GM19240 (cell line): ENCODE measurements around the gene ZNF91.
"Not testable (repeated sequence)": the region's sequence is repeated elsewhere in the genome, so short reads cannot be mapped to it uniquely, and the experiment has no call there.

Experiments
- DNase-seq: peaks from one replicate; pipeline ENCODE4 v3.0.0; 2011; ENCODE audit warnings: low spot score; ENCODE audit not compliant: insufficient read length

The ZNF91 gene

GRCh38 chr19:23395041-23395721 is at the start of gene ZNF91:
Gene ZNF91 (minus strand): TSS chr19:23395471. CDS start chr19:23395354, 117 bp downstream.
- peak; percentile 56 for DNase-seq

DNA sequence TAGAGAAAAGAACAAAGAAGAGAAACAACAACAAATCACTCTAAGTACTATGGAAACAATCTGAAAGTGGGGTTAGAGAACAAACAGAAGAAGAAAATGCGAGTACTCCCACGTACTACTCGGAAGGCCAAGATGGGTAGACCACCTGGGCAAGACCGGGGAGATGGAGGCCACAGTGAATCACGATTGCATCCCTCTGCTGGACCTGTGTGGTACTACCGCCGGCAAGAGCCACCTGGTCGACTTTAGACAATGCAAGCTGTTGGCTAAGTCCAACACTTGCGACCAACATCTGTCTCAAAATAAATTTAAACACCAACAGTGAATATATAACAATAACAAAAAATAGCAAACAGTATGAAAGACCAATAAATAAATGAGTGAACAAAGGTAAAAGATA is 45.5 kb upstream of the ZNF91 start:
- DNase-seq = no peak

DNA sequence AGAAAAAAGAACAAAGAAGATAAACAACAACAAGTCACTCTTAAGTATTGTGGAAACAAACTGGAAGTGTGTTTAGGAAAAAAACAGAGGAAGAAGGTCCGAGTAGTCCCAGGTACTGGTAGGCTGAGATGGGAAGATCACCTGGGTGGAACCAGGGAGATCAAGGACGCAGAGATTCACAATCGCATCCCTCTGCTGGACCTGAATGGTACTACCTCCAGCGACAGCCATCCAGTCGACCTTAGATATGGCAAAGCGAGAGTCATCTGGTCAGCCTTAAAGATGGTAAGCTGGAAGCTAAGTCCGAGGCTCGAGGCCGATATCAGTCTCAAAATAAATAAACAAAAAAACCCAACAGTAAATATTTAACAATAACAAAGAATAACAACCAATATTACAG is 44.9 kb upstream of the ZNF91 start:
- no peak for DNase-seq

DNA sequence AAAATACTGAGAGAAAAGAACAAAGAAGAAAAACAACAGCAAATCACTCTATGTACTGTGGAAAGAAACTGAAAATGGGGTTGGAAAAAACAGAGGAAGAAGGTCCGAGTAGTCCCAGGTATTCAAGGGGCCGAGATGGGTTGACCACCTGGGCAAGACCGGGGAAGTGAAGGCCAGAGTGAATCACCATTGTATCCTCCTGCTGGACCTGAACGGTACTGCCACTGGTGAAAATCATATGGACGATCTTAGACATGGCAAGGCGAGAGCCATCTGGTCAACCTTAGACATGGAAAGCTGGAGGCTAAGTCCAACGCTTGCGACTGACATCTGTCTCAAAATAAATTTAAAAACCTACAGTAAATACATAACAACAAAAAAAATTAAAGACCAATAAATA is 44.4 kb upstream of the ZNF91 start:
- no peak for DNase-seq

- DNase-seq = no peak
These were observed 42.6 kb upstream of the ZNF91 start for GRCh38 chr19:23437901-23438300.

- DNase-seq = no peak
These were observed 41.7 kb upstream of the ZNF91 start for GRCh38 chr19:23436944-23437343.

- DNase-seq = no peak
These were observed 41.0 kb upstream of the ZNF91 start for GRCh38 chr19:23436318-23436717.

DNA sequence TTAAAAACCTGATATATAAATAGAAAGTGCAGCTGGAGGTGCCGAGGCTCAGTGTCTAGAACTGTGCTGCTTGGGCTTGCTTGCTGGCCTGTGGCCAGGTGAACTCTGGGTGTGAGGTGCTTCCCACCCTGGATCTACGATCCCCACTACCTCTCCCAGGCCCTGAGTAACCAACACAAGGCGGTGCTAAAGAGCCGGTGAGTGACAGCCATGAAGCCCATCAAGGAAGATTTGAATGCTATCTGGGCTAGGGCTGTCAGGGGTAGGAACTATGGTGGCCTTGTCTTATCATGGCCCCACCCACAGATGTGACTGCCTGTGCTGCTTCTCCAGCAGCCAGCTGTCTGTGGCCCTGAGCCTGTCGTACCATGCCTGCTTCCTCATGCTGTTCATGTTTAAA is 25.6 kb upstream of the ZNF91 start:
- DNase-seq = no peak

- not testable (repeated sequence) for DNase-seq
These were observed 24.0 kb upstream of the ZNF91 start for GRCh38 chr19:23419261-23419660.

- no peak for DNase-seq
These were observed 20.4 kb upstream of the ZNF91 start for GRCh38 chr19:23415561-23416191.

DNA sequence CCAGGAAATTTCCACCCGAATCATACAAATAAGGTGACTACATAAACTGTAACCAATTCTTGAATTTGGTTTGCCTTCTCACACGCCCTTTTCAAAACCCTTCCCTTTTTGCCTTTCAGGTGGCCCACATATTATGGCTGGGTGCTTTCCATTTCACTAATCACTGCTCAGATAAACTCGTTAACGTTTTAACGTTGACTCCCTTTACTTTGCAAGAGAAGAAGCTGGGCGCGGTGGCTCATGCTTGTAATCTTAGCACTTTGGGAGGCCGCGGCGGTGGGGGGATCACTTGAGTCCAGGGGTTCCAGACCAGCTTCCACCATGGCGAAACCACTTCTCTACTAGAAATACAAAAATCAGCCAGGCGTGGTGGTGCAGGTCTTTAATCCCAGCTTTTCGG is 19.8 kb upstream of the ZNF91 start:
- no peak for DNase-seq

DNA sequence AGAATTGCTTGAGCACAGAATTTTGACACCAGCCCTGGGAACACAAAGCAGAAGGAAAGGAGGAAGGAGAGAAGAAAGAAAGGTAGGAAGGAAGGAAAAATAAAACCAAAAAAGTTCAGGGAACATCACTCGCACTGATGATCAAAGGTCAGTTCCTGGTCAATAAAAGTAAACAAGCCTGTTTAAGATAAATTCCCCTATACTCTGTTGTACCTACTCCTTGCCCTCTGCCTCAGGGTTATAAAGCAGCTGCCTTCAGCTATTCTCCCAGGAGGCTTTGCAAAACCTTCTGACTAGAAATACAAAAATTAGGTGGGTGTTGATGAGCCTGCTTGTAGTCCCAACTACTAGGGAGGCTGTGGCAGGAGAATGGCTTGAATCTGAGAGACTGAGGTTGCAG is 14.9 kb upstream of the ZNF91 start:
- no peak for DNase-seq

GRCh38 chr19:23409392-23410048 is 14.2 kb upstream of the ZNF91 start:
- no peak for DNase-seq

GRCh38 chr19:23407616-23408133 is 12.4 kb upstream of the ZNF91 start:
- DNase-seq = no peak

GRCh38 chr19:23406721-23407120 is 11.4 kb upstream of the ZNF91 start:
- no peak for DNase-seq

DNA sequence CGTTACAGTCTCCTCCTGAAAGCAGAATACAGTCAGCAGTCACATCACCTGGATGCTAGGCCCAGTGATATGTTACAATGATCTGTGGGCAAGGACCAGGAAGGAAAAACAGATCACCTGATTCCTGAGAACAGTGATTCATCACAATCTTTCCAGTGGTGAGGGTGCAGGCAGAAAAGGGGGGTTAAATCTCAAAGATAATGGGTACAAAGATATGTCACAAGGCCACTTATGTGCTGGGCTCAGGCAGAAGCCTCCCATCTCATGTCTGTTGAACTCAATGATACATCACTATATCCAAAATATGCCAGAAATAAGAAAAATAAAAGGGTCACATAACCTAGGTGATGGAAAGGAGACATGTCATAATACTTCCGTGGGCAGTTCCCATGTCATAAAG is 10.8 kb upstream of the ZNF91 start:
- no peak for DNase-seq

DNA sequence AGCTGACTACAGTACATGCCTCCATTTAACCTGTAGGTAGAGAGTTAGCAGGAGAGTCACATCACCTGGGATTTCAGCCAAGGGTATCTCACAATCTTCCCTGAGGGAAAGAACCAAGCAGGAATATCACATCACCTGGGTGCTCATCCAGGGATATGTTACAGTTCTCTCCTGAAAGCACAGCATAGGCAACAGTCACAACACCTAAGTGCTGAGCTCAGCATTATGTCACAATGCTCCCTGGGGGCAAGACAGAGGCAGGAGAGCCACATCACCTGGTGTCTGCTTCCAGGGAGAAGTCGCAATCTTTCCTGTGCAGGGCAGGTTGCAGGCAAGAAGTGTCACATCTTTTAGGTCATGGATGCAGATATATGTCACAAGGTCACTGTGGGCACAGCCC is 9.4 kb upstream of the ZNF91 start:
- DNase-seq = no peak

- DNase-seq = no peak
These were observed 8.5 kb upstream of the ZNF91 start for GRCh38 chr19:23403581-23404324.

DNA sequence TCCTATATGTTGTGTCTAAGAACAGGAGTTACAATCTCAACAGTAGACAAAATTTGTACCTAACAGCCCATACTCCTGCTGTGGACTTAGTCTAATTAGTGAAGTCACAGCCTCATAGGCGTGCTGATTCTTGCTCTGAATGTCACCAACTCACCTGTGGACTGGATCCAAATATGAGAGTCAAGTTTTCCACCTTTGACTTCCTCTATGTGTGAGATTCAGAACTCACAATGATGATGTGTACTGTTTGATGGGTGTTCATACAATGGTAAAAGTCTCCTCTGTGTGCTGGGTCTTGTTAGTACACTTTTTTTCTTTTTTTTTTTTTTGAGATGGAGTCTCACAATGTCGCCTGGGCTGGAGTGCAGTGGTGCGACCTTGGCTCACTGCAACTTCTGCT is 7.8 kb upstream of the ZNF91 start:
- no peak for DNase-seq

DNA sequence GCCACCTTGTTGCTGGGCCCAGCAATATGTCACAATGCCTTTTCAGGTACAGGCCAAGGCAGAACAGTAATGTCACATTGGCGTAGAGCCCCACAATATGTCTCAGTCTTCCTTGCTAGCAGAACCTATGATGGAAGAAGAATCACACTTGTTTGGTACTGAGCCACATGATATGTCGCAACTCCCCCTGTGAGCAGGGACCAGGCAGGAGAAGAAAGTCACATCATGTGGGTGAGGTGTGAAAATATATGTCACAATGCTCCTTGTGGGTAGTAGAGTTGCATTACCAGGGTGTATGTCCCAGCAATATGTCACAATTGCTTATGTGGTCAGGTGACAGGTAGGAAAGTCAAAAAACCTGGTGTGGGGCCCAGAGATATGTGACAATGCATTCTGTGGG is 7.1 kb upstream of the ZNF91 start:
- no peak for DNase-seq

DNA sequence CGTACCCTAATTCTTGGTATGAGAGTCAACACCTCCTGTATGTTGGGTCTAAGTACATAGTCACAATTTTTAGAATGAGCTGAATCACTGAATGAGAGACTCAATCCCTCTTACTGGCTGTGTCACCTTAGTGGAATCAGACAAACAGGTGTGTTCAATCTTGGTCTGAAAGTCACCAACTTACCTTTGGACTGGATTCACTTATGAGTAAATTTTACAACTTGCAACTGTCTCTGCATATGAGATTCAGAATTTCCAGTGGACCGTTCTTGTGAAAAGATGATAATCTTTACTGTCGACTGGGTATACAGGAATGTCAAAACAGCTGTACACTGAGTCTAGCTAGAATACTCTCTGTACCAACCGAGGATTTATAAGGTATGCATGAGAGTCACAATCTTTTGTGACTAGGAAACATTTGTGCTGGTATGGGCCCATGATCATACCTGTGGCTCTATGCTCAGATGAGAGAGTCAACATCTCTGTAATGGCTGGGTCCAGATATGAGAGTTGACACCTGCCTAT is 5.9 kb upstream of the ZNF91 start:
- no peak for DNase-seq

DNA sequence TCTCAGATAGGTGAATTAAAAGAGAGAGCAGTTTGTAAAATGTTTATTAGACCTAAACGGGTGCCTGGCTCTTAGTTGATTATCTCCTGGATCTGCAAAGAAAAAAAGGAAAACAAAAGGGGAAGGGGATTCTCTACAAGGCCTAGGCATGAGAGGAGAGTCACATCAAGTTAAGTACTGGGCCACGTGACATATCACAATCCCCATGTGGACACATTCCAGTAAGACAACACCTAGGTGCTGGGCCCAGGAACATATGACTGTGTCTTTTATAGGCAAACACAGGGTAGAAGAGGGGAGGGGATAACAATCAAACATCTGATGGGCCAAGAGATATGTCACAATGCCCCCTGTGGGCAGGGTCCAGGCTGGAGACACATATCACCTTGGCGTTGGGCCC is 4.2 kb upstream of the ZNF91 start:
- DNase-seq = no peak
